HepG2 (cell line): ENCODE results near the gene PET100. TPM values are rescaled to one million over a fixed set of nuclear protein-coding genes. Genes with fewer than 3 reads are reported as not detected.
A peak's percentile ranks its signal among the peaks of the same experiment; 100 is the strongest.

Experiments
- ATAC-seq: fragments of 200-7000 bp; cut with Tn5 transposase; 3 replicates; pipeline ENCODE4 v1.9.1; 2020; ENCODE audit warnings: mild to moderate bottlenecking, moderate library complexity
- BruUV-seq: library from RNA; stranded (reverse); fragments of 400-500 nt; replicated peaks from 2 replicates; lab custom pipeline; 2021; lab: Mats Ljungman, UMichigan
- CTCF ChIA-PET: fragments of 300-600 bp; formaldehyde crosslinking; extraction: SDS; loops from one replicate; lab custom pipeline; 2021; ENCODE audit warnings: low total read pairs, inconsistent platforms, low intra/inter-chr PET ratio; lab: Yijun Ruan, JAX
- POLR2A ChIA-PET: fragments of 350-600 bp; sonication (Branson Sonifier 250); formaldehyde crosslinking; loops from one replicate; lab custom pipeline; 2020; ENCODE audit warnings: antibody characterized with exemption, inconsistent platforms; lab: Yijun Ruan, JAX
- DNase-seq: peaks from one replicate; pipeline ENCODE4 v3.0.0-alpha.2; 2015; ENCODE audit warnings: low spot score
- FAIRE-seq: peaks from 3 replicates; lab custom pipeline; 2011; peaks lifted over from hg19 to GRCh38; lab: Jason Lieb, UNC
- H2AFZ ChIP-seq: one replicate; pipeline ENCODE4 v1.6.1; 2011; ENCODE audit warnings: low read length, inconsistent platforms
- H3K27ac ChIP-seq: fragments of 300-600 bp; 3 replicates; pipeline ENCODE4 v1.8.0; 2011; ENCODE audit warnings: mixed run types, mild to moderate bottlenecking, mixed read lengths, low read length, inconsistent platforms; ENCODE audit not compliant: insufficient read depth; ENCODE audit errors: extremely low read length
- H3K27me3 ChIP-seq, 2 experiments: fragments of 200-600 bp in 1 of 2; 2 replicates in 1 of 2; 3 replicates in 1 of 2; pipeline versions ENCODE4 v1.6.0 to v1.8.0; 2011; ENCODE audit warnings: low read length in 2 of 2, mild to moderate bottlenecking in 2 of 2, moderate library complexity in 2 of 2, inconsistent platforms in 1 of 2; ENCODE audit not compliant: insufficient read depth in 2 of 2, control insufficient read depth in 1 of 2
- H3K36me3 ChIP-seq, 2 experiments: fragments of 200-600 bp in 1 of 2; replicated peaks in 1 of 2; 2 replicates in 1 of 2; 3 replicates in 1 of 2; pipeline versions ENCODE4 v1.5.1 to v1.8.0; 2011; ENCODE audit warnings: low read length in 2 of 2, inconsistent platforms in 1 of 2; ENCODE audit not compliant: insufficient read depth in 2 of 2, control insufficient read depth in 1 of 2
- H3K4me1 ChIP-seq: 2 replicates; pipeline ENCODE4 v1.5.1; 2012; ENCODE audit warnings: low read length, inconsistent platforms; ENCODE audit not compliant: insufficient read depth
- H3K4me2 ChIP-seq: 2 replicates; pipeline ENCODE4 v1.6.0; 2011; ENCODE audit warnings: low read depth, low read length, inconsistent platforms
- H3K4me3 ChIP-seq, 3 experiments: fragments of 200-600 bp in 1 of 3; sonication (generic), shearing (Covaris generic) in 1 of 3; replicated peaks in 1 of 3; 2 replicates each; pipeline ENCODE4 v1.5.1; 2011 to 2016; ENCODE audit warnings: low read length in 3 of 3, inconsistent platforms in 2 of 3, low read depth in 2 of 3, mild to moderate bottlenecking in 2 of 3, control low read depth in 1 of 3, mixed read lengths in 1 of 3; ENCODE audit not compliant: insufficient read depth in 1 of 3
- H3K79me2 ChIP-seq: one replicate; pipeline ENCODE4 v1.6.1; 2011; ENCODE audit warnings: low read length, inconsistent platforms; ENCODE audit not compliant: insufficient read depth
- H3K9ac ChIP-seq: 2 replicates; pipeline ENCODE4 v1.6.0; 2011; ENCODE audit warnings: mild to moderate bottlenecking, low read depth, low read length, inconsistent platforms; ENCODE audit not compliant: insufficient read depth
- H3K9me3 ChIP-seq: 2 replicates; pipeline ENCODE4 v1.5.1; 2012; ENCODE audit warnings: mild to moderate bottlenecking, low read length
- H4K20me1 ChIP-seq: 2 replicates; pipeline ENCODE4 v1.6.0; 2011; ENCODE audit warnings: inconsistent platforms, mild to moderate bottlenecking, low read length, moderate library complexity; ENCODE audit not compliant: insufficient read depth
- ARID4A ChIP-seq: sonication (generic); formaldehyde crosslinking; IDR thresholded peaks from 2 replicates; pipeline ENCODE4 v1.5.0; 2020; ENCODE audit warnings: mild to moderate bottlenecking, missing genetic modification reagents, borderline replicate concordance
- ASH2L ChIP-seq: fragments of 300-600, 200-600 bp; sonication (generic); IDR thresholded peaks from 2 replicates; pipeline ENCODE4 v1.7.0; 2017; ENCODE audit warnings: low read depth, mild to moderate bottlenecking, moderate library complexity, mixed read lengths, low read length; ENCODE audit not compliant: insufficient read length
- CTCF ChIP-seq: sonication (generic); formaldehyde crosslinking; IDR thresholded peaks from 2 replicates; pipeline ENCODE4 v1.5.0; 2020; ENCODE audit warnings: mild to moderate bottlenecking, missing genetic modification reagents, moderate library complexity
- MLX ChIP-seq: IDR thresholded peaks from 2 replicates; pipeline ENCODE4 v1.6.1; 2016
- NONO ChIP-seq, 2 experiments: fragments of 450-650 bp in 1 of 2; sonication (generic) in 1 of 2; formaldehyde crosslinking in 1 of 2; IDR thresholded peaks in 1 of 2; conservative IDR thresholded peaks in 1 of 2; 2 replicates each; pipeline versions ENCODE4 v1.6.1 to v1.8.0; 2017 to 2022; ENCODE audit warnings: mild to moderate bottlenecking in 1 of 2, missing genetic modification reagents in 1 of 2, moderate library complexity in 1 of 2
- RBFOX2 ChIP-seq: fragments of 200-400 bp; formaldehyde crosslinking; IDR thresholded peaks from 2 replicates; pipeline ENCODE4 v1.6.1; 2017; ENCODE audit warnings: low read depth, mild to moderate bottlenecking, low read length
- SMC3 ChIP-seq: IDR thresholded peaks from 2 replicates; pipeline ENCODE4 v1.6.1; 2011; ENCODE audit warnings: low read length, improper control_type of control experiment
- ZBTB34 ChIP-seq: sonication (generic); formaldehyde crosslinking; IDR thresholded peaks from 2 replicates; pipeline ENCODE4 v1.8.0; 2022; ENCODE audit warnings: mild to moderate bottlenecking, missing genetic modification reagents
- ZNF33A ChIP-seq: sonication (generic); formaldehyde crosslinking; IDR thresholded peaks from 2 replicates; pipeline ENCODE4 v1.5.1; 2020; ENCODE audit warnings: missing genetic modification reagents, mild to moderate bottlenecking, moderate library complexity, borderline replicate concordance
- ZNF737 ChIP-seq: sonication (generic); formaldehyde crosslinking; IDR thresholded peaks from 2 replicates; pipeline ENCODE4 v1.5.0; 2020; ENCODE audit warnings: missing genetic modification reagents, mild to moderate bottlenecking, borderline replicate concordance
- ZNF740 ChIP-seq: sonication (generic); formaldehyde crosslinking; IDR thresholded peaks from 2 replicates; pipeline ENCODE4 v1.4.0; 2020; ENCODE audit warnings: missing genetic modification reagents
- WGBS: methylation state at CpG from one replicate; pipeline ENCODE4 v1.1.6; 2017; ENCODE audit warnings: low lambda C conversion rate; 5-methylcytosine and 5-hydroxymethylcytosine counted together
- in situ Hi-C: cut with HindIII; loops from 2 replicates; pipeline ENCODE4 v1.10.0; 2017; ENCODE audit warnings: low pct_unique_long_range_greater_than_20kb; ENCODE audit not compliant: extremely low pct_ligation_motif_present
- intact Hi-C: fragments of 100-400 bp; cut with micrococcal nuclease; formaldehyde crosslinking; loops from one replicate; pipeline ENCODE4 v1.10.0; 2022; ENCODE audit not compliant: unreplicated experiment
- polyA plus RNA-seq, 8 experiments: library from polyadenylated mRNA; depleted of rRNA in 3 of 8; stranded (reverse) in 7 of 8; unstranded in 1 of 8; fragments of >200 nt; fragmentation: Illumina TruSeq in 4 of 8; extraction: Trizol in 4 of 8; gene quantifications; 2 replicates each; pipeline versions ENCODE4 v1.2.1 to v1.2.3, GENCODE V29; 2011 to 2016; ENCODE audit warnings: low read depth in 4 of 8, missing spikeins in 1 of 8, mixed read lengths in 1 of 8; ENCODE audit not compliant: insufficient read depth in 1 of 8
- total RNA-seq, 5 experiments: library from RNA; depleted of rRNA; stranded (reverse); fragments of >200 nt; fragmentation: Illumina TruSeq; extraction: Trizol; gene quantifications; 2 replicates each; pipeline ENCODE4 v1.2.3, GENCODE V29; 2016; ENCODE audit warnings: low read depth in 1 of 5

PET100 gene
- total and polyA plus RNA-seq, 2 of the 13 experiments (the other 11 are each of a cell fraction or from before 2014, with no cell fraction given), result 22.3 to 66.5 TPM

- TF ChIP-seq ZBTB34 (no peak), ZNF740 (CRISPR knock-in tag) (no peak), ZNF33A (no peak)
Measured at GRCh38 chr19:7640803-7641202, 11.2 kb downstream of the PET100 start (continued).

GRCh38 chr19:7641290-7642276 is 12.0 kb downstream of the PET100 start:
- no peak for ATAC-seq
- WGBS, result 89% methylated on average over 27 of the region's 43 CpGs
- peaks cover 10% of the 10 kb centered on the region for H3K4me1 ChIP-seq
- no peak for DNase-seq
- no peak overlapping the region for H3K4me3 ChIP-seq
- intact Hi-C loops (no loop called here), in situ Hi-C loops (no loop called here)
- no peak for FAIRE-seq
- no TSS peak for BruUV-seq
- no peaks in the 10 kb centered on the region; a peak in 1 of 5 replicates for H3K36me3 ChIP-seq
- H3K9ac ChIP-seq, result no peak overlapping the region
- POLR2A ChIA-PET, result interaction anchor here (1.0 to 1.2 kb wide), 2 partner anchors 11 to 46 kb away, joined by 4 to 5 read pairs; partner anchors contain the start of gene CAMSAP3
- H4K20me1 ChIP-seq, result no peaks in the 10 kb centered on the region; the same call in 1 of the 2 replicates
- no peak overlapping the region for H3K27ac ChIP-seq
- H3K79me2 ChIP-seq, result peaks cover 7% of the 10 kb centered on the region
- CTCF ChIA-PET, result no interaction called here
- H2AFZ ChIP-seq, result no peak overlapping the region
- H3K4me2 ChIP-seq, result no peak overlapping the region
- H3K9me3 ChIP-seq, result no peaks in the 10 kb centered on the region
- no peaks in the 10 kb centered on the region; a peak in 1 of 5 replicates for H3K27me3 ChIP-seq
- no peak for TF ChIP-seq MLX
- no peak for TF ChIP-seq ARID4A
- no peak for TF ChIP-seq ZNF737 (CRISPR knock-in tag)
- TF ChIP-seq SMC3, result peak; percentile 2; the same call in 1 of the 2 replicates
- peak; percentile 30 for TF ChIP-seq RBFOX2
- TF ChIP-seq ASH2L, result no peak
- TF ChIP-seq NONO (IDR thresholded peaks at IDR 0.05), result no peak
- TF ChIP-seq NONO (CRISPR knock-in tag; conservative IDR thresholded peaks at IDR 0.05), result no peak
- TF ChIP-seq CTCF, result peak; percentile 25; the same call in 1 of the 2 replicates
